Trophoblast cell (in vitro differentiated cells and primary cell): ENCODE measurements around the gene AMER2.

Source experiments
- DNase-seq, 2 donors: peaks; one replicate each; pipeline ENCODE4 v3.0.0-alpha.2; 2016
- H2AFZ ChIP-seq: 2 replicates; pipeline ENCODE4 v1.6.1; 2013; ENCODE audit warnings: low read length, moderate library complexity, mild to moderate bottlenecking; ENCODE audit not compliant: insufficient read depth, poor library complexity
- H2AK5ac ChIP-seq: 2 replicates; pipeline ENCODE4 v1.6.1; 2013; ENCODE audit warnings: mild to moderate bottlenecking, low read length
- H2BK120ac ChIP-seq: 2 replicates; pipeline ENCODE4 v1.6.1; 2013; ENCODE audit warnings: low read length, mild to moderate bottlenecking, moderate library complexity; ENCODE audit not compliant: insufficient read depth, poor library complexity
- H2BK12ac ChIP-seq: 2 replicates; pipeline ENCODE4 v1.6.1; 2013; ENCODE audit warnings: mild to moderate bottlenecking, low read length, moderate library complexity
- H2BK5ac ChIP-seq: 2 replicates; pipeline ENCODE4 v1.6.1; 2013; ENCODE audit warnings: low read length, low read depth, moderate library complexity, mild to moderate bottlenecking; ENCODE audit not compliant: poor library complexity
- H3K14ac ChIP-seq: 2 replicates; pipeline ENCODE4 v1.6.1; 2013; ENCODE audit warnings: mild to moderate bottlenecking, low read length
- H3K18ac ChIP-seq: 2 replicates; pipeline ENCODE4 v1.6.1; 2013; ENCODE audit warnings: mild to moderate bottlenecking, low read length
- H3K23ac ChIP-seq: 2 replicates; pipeline ENCODE4 v1.6.1; 2013; ENCODE audit warnings: low read length
- H3K27ac ChIP-seq: 2 replicates; pipeline ENCODE4 v1.5.1; 2013; ENCODE audit warnings: low read depth, mild to moderate bottlenecking, inconsistent platforms, low read length, moderate library complexity
- H3K27me3 ChIP-seq: 2 replicates; pipeline ENCODE4 v1.6.1; 2013; ENCODE audit warnings: inconsistent platforms, mild to moderate bottlenecking, low read length, moderate library complexity; ENCODE audit not compliant: insufficient read depth
- H3K36me3 ChIP-seq, 2 experiments: 1 replicate in 1 of 2; 2 replicates in 1 of 2; pipeline ENCODE4 v1.6.1; 2013; ENCODE audit warnings: low read length in 2 of 2, mild to moderate bottlenecking in 2 of 2, moderate library complexity in 1 of 2; ENCODE audit not compliant: insufficient read depth in 2 of 2, control insufficient read depth in 1 of 2
- H3K4ac ChIP-seq: 2 replicates; pipeline ENCODE4 v1.6.1; 2013; ENCODE audit warnings: low read depth, mild to moderate bottlenecking, low read length, moderate library complexity
- H3K4me1 ChIP-seq, 2 experiments: 1 replicate in 1 of 2; 2 replicates in 1 of 2; pipeline ENCODE4 v1.6.1; 2013; ENCODE audit warnings: low read length in 2 of 2, mild to moderate bottlenecking in 2 of 2, moderate library complexity in 1 of 2; ENCODE audit not compliant: insufficient read depth in 2 of 2, control insufficient read depth in 1 of 2
- H3K4me2 ChIP-seq: 2 replicates; pipeline ENCODE4 v1.6.1; 2013; ENCODE audit warnings: inconsistent platforms, mild to moderate bottlenecking, low read length, moderate library complexity
- H3K4me3 ChIP-seq: 2 replicates; pipeline ENCODE4 v1.5.1; 2013; ENCODE audit warnings: mild to moderate bottlenecking, low read depth, low read length, inconsistent platforms
- H3K79me1 ChIP-seq: one replicate; pipeline ENCODE4 v1.6.1; 2013; ENCODE audit warnings: low read length
- H3K79me2 ChIP-seq: 2 replicates; pipeline ENCODE4 v1.6.1; 2013; ENCODE audit warnings: low read length, mild to moderate bottlenecking; ENCODE audit not compliant: control insufficient read depth, insufficient read depth, poor library complexity
- H3K9ac ChIP-seq: 2 replicates; pipeline ENCODE4 v1.6.1; 2013; ENCODE audit warnings: mild to moderate bottlenecking, low read length
- H3K9me3 ChIP-seq: 2 replicates; pipeline ENCODE4 v1.6.1; 2013; ENCODE audit warnings: low read depth, mild to moderate bottlenecking, control low read depth, inconsistent platforms, low read length; ENCODE audit not compliant: insufficient read depth
- H4K12ac ChIP-seq: 2 replicates; pipeline ENCODE4 v1.6.1; 2013; ENCODE audit warnings: low read depth, mild to moderate bottlenecking, low read length, moderate library complexity
- H4K8ac ChIP-seq: 2 replicates; pipeline ENCODE4 v1.6.1; 2013; ENCODE audit warnings: low read depth, mild to moderate bottlenecking, low read length, moderate library complexity
- H4K91ac ChIP-seq: one replicate; pipeline ENCODE4 v1.6.1; 2013; ENCODE audit warnings: low read depth, mild to moderate bottlenecking, low read length, moderate library complexity
- WGBS: extraction: QIAGEN DNeasy Blood & Tissue Kit; methylation state at CpG from one replicate; pipeline ENCODE4 v1.1.7; 2013; ENCODE audit warnings: missing lambda C conversion rate; ENCODE audit not compliant: insufficient read length, insufficient coverage; ENCODE audit errors: extremely low coverage; 5-methylcytosine and 5-hydroxymethylcytosine counted together

AMER2 gene

DNA sequence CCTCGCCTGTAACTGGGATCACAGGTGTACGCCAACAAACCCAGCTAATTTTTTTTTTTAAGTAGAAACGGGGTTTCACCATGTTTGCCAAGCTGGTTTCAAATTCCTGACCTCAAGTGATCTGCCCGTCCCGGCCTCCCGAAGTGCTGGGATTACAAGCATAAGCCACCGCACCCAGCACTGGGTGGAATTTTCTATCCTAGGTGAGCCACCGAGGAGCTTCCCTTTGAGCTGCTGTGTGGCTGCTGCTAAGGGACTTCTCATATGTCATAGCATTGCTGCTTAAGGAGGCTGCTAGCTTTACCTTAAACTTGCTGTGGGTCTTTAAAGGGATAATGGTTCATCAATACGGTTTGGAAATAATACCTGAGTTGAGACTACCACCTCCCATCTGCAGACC lies 2.9 kb upstream of the AMER2 start:
- H4K12ac ChIP-seq: no peak overlapping the region

GRCh38 chr13:25174304-25174703 lies 2.2 kb upstream of the AMER2 start:
- Histone ChIP-seq H3K4ac (no peak overlapping the region), H3K27ac (no peak overlapping the region), H2BK120ac (no peak overlapping the region), H3K79me1 (peaks cover 10% of the 10 kb centered on the region), H3K14ac (no peak overlapping the region), H2AFZ (no peak overlapping the region), H3K4me1 (peaks cover 2 to 11% of the 10 kb centered on the region in 2 experiments), H4K12ac (no peak overlapping the region), H3K18ac (no peak overlapping the region), H3K79me2 (peaks cover 4% of the 10 kb centered on the region), H3K9ac (no peak overlapping the region), H4K8ac (no peak overlapping the region), H4K91ac (no peak overlapping the region), H2BK12ac (no peak overlapping the region), H3K27me3 (peaks cover 3% of the 10 kb centered on the region), H3K4me2 (no peak overlapping the region), H2AK5ac (no peak overlapping the region), H3K4me3 (no peak overlapping the region), H3K23ac (no peak overlapping the region), H3K36me3 (no peaks in the 10 kb centered on the region), H2BK5ac (no peak overlapping the region), H3K9me3 (peaks cover 9% of the 10 kb centered on the region)
- WGBS: 100% methylated on average over 3 of the region's 4 CpGs
- DNase-seq: no peak

More for the DNA sequence above, 2.9 kb upstream of the AMER2 start:
- no peak for DNase-seq
- no peak overlapping the region for H3K23ac ChIP-seq
- no peak overlapping the region for H2BK12ac ChIP-seq
- H3K14ac ChIP-seq: no peak overlapping the region
- peaks cover 2 to 11% of the 10 kb centered on the region in 2 experiments for H3K4me1 ChIP-seq
- peaks cover 3% of the 10 kb centered on the region for H3K27me3 ChIP-seq
- no peaks in the 10 kb centered on the region for H3K36me3 ChIP-seq
- no peak overlapping the region for H3K4me3 ChIP-seq
- H3K4me2 ChIP-seq: no peak overlapping the region
- no CpG with 5 or more reads among the region's 9 CpGs for WGBS
- no peak overlapping the region for H2AFZ ChIP-seq
- no peak overlapping the region for H2AK5ac ChIP-seq
- H3K9ac ChIP-seq: no peak overlapping the region
- H3K9me3 ChIP-seq: peaks cover 4% of the 10 kb centered on the region
- no peak overlapping the region for H4K91ac ChIP-seq
- H3K18ac ChIP-seq: no peak overlapping the region
- no peak overlapping the region for H4K8ac ChIP-seq
- no peak overlapping the region for H2BK5ac ChIP-seq
- no peak overlapping the region for H3K27ac ChIP-seq
- H2BK120ac ChIP-seq: no peak overlapping the region
- H3K79me1 ChIP-seq: peaks cover 10% of the 10 kb centered on the region
- peaks cover 4% of the 10 kb centered on the region for H3K79me2 ChIP-seq
- no peak overlapping the region for H3K4ac ChIP-seq

- H2BK12ac ChIP-seq: no peak overlapping the region
- no peak overlapping the region for H3K23ac ChIP-seq
- WGBS: no CpG with 5 or more reads among the region's 6 CpGs
- no peak overlapping the region for H2AFZ ChIP-seq
- H2BK5ac ChIP-seq: no peak overlapping the region
- H2BK120ac ChIP-seq: no peak overlapping the region
- DNase-seq: peak in 1 of 2 donors; percentile 30
- H3K4me3 ChIP-seq: no peak overlapping the region
- H3K18ac ChIP-seq: no peak overlapping the region
- peaks cover 4% of the 10 kb centered on the region for H3K79me2 ChIP-seq
- H3K9me3 ChIP-seq: peaks cover 5% of the 10 kb centered on the region
- no peak overlapping the region for H4K12ac ChIP-seq
- H3K4me2 ChIP-seq: no peak overlapping the region
- no peak overlapping the region for H2AK5ac ChIP-seq
- H3K27me3 ChIP-seq: peaks cover 3% of the 10 kb centered on the region
- no peak overlapping the region for H3K27ac ChIP-seq
- no peaks in the 10 kb centered on the region for H3K36me3 ChIP-seq
- peak overlapping the region; percentile 14 for H3K9ac ChIP-seq
- no peak overlapping the region for H4K91ac ChIP-seq
- H3K14ac ChIP-seq: no peak overlapping the region
- no peak overlapping the region for H3K4ac ChIP-seq
- H4K8ac ChIP-seq: no peak overlapping the region
- peaks cover 2 to 11% of the 10 kb centered on the region in 2 experiments for H3K4me1 ChIP-seq
- peaks cover 10% of the 10 kb centered on the region for H3K79me1 ChIP-seq
Observed at GRCh38 chr13:25172303-25172630, 179 bp upstream of the AMER2 start.

DNA sequence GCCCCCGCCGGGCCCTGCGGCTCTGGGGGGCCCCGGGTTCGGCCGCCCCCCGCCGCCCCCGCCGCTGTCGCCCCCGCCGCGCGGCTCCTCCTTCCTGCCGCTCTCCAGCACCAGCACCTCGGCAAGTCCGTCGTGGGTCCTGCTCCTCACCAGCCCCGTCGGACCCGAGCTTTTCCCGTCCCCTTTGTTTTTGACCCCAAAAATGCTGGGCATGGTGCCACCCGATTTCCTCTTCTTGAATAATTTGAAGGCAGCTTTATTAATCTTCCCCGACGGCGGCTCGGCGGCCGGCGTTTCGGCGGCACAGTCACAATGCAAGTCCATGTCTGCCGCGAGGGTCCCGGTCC lies 945 bp downstream of the AMER2 start:
- DNase-seq: no peak
- no peak overlapping the region for H3K23ac ChIP-seq
- no peak overlapping the region for H3K14ac ChIP-seq
- peaks cover 2 to 11% of the 10 kb centered on the region in 2 experiments for H3K4me1 ChIP-seq
- H2AFZ ChIP-seq: peak overlapping the region; percentile 72
- peaks cover 3% of the 10 kb centered on the region for H3K27me3 ChIP-seq
- H3K4ac ChIP-seq: no peak overlapping the region
- peaks cover 4% of the 10 kb centered on the region for H3K79me2 ChIP-seq
- peaks cover 5% of the 10 kb centered on the region for H3K9me3 ChIP-seq
- H4K91ac ChIP-seq: peak overlapping the region; percentile 28
- no peak overlapping the region for H3K18ac ChIP-seq
- peak overlapping the region; percentile 68 for H3K4me3 ChIP-seq
- H3K27ac ChIP-seq: no peak overlapping the region
- H2AK5ac ChIP-seq: no peak overlapping the region
- no peak overlapping the region for H2BK120ac ChIP-seq
- H3K4me2 ChIP-seq: peak overlapping the region; percentile 92
- no peak overlapping the region for H2BK12ac ChIP-seq
- H4K12ac ChIP-seq: no peak overlapping the region
- no peak overlapping the region for H2BK5ac ChIP-seq
- no peak overlapping the region for H4K8ac ChIP-seq
- H3K79me1 ChIP-seq: peaks cover 10% of the 10 kb centered on the region
- WGBS: no CpG with 5 or more reads among the region's 36 CpGs
- no peaks in the 10 kb centered on the region for H3K36me3 ChIP-seq
- no peak overlapping the region for H3K9ac ChIP-seq
